Neural cell (in vitro differentiated cells): ENCODE measurements around the gene ZBTB7B. TPM values are rescaled to one million over a fixed set of nuclear protein-coding genes. Genes with fewer than 3 reads are reported as not detected.

Experiments
- H2AFZ ChIP-seq: fragments of 200-600, 300-800 bp; sonication (generic), shearing (Covaris generic); 2 replicates; pipeline ENCODE4 v1.6.0; 2014; ENCODE audit warnings: low read depth, mild to moderate bottlenecking, antibody characterized with exemption, low read length, moderate library complexity
- H3F3A ChIP-seq: fragments of 200-600 bp; shearing (Covaris generic); 2 replicates; pipeline ENCODE4 v1.6.1; 2016; ENCODE audit warnings: mild to moderate bottlenecking, moderate library complexity, mixed read lengths, antibody characterized with exemption, low read length; ENCODE audit not compliant: insufficient read depth, poor library complexity, severe bottlenecking
- H3K27ac ChIP-seq: fragments of 200-600, 300-800 bp; sonication (generic), shearing (Covaris generic); 2 replicates; pipeline ENCODE4 v1.5.1; 2014; ENCODE audit warnings: mild to moderate bottlenecking, low read length, moderate library complexity
- H3K27me3 ChIP-seq: fragments of 300-800, 200-600 bp; sonication (generic), shearing (Covaris generic); 2 replicates; pipeline ENCODE4 v1.6.0; 2014; ENCODE audit warnings: mild to moderate bottlenecking, low read depth, low read length, moderate library complexity; ENCODE audit not compliant: insufficient read depth
- H3K36me3 ChIP-seq: fragments of 300-800, 200-600 bp; sonication (generic), shearing (Covaris generic); 2 replicates; pipeline ENCODE4 v1.5.1; 2014; ENCODE audit warnings: mild to moderate bottlenecking, antibody characterized with exemption, low read length, moderate library complexity; ENCODE audit not compliant: insufficient read depth
- H3K4me2 ChIP-seq: fragments of 300-800, 200-600 bp; sonication (generic), shearing (Covaris generic); 2 replicates; pipeline ENCODE4 v1.6.0; 2014; ENCODE audit warnings: mild to moderate bottlenecking, low read length
- H3K4me3 ChIP-seq: fragments of 300-800, 200-600 bp; sonication (generic), shearing (Covaris generic); 2 replicates; pipeline ENCODE4 v1.5.1; 2014; ENCODE audit warnings: mild to moderate bottlenecking, low read length, moderate library complexity
- H3K79me2 ChIP-seq: fragments of 200-600 bp; shearing (Covaris generic); replicated peaks from 2 replicates; pipeline ENCODE4 v1.6.0; 2014; ENCODE audit warnings: mild to moderate bottlenecking, low read length, moderate library complexity; ENCODE audit not compliant: insufficient read depth
- H3K9ac ChIP-seq: fragments of 300-800, 200-600 bp; sonication (generic), shearing (Covaris generic); 2 replicates; pipeline ENCODE4 v1.6.1; 2016; ENCODE audit warnings: mild to moderate bottlenecking, low read length, mixed read lengths
- H3K9me2 ChIP-seq: fragments of 200-600 bp; shearing (Covaris generic); 2 replicates; pipeline ENCODE4 v1.6.1; 2016; ENCODE audit warnings: mild to moderate bottlenecking, low read length, mixed read lengths; ENCODE audit not compliant: insufficient read depth
- H3K9me3 ChIP-seq: fragments of 200-600, 300-800 bp; sonication (generic), shearing (Covaris generic); 2 replicates; pipeline ENCODE4 v1.6.1; 2016; ENCODE audit warnings: mild to moderate bottlenecking, mixed run types, low read length, moderate library complexity, mixed read lengths
- H4K20me1 ChIP-seq: fragments of 200-600 bp; shearing (Covaris generic); 2 replicates; pipeline ENCODE4 v1.6.1; 2016; ENCODE audit warnings: mild to moderate bottlenecking, mixed run types; ENCODE audit not compliant: insufficient read depth
- CTCF ChIP-seq: fragments of 450-650 bp; IDR thresholded peaks from 2 replicates; pipeline ENCODE4 v1.5.1; 2014; ENCODE audit warnings: antibody characterized with exemption, mild to moderate bottlenecking, moderate library complexity; ENCODE audit not compliant: poor library complexity, severe bottlenecking
- EP300 ChIP-seq: fragments of 450-650 bp; conservative IDR thresholded peaks from 2 replicates; pipeline ENCODE4 v1.6.1; 2014; ENCODE audit warnings: antibody characterized with exemption, mild to moderate bottlenecking, moderate library complexity; ENCODE audit not compliant: poor library complexity, severe bottlenecking
- EZH2 ChIP-seq: fragments of 200-600, 300-800 bp; shearing (Covaris generic), sonication (generic); IDR thresholded peaks from 2 replicates; pipeline ENCODE4 v1.6.1; 2014; ENCODE audit warnings: antibody characterized with exemption, low read length, borderline replicate concordance, mild to moderate bottlenecking; ENCODE audit not compliant: insufficient read depth, poor library complexity, severe bottlenecking
- MXI1 ChIP-seq: fragments of 450-650 bp; conservative IDR thresholded peaks from 2 replicates; pipeline ENCODE4 v1.6.1; 2014; ENCODE audit warnings: antibody characterized with exemption, mild to moderate bottlenecking; ENCODE audit not compliant: poor library complexity, severe bottlenecking
- POLR2AphosphoS5 ChIP-seq: IDR thresholded peaks from 2 replicates; pipeline ENCODE4 v1.6.1; 2012
- RAD21 ChIP-seq: fragments of 450-650 bp; conservative IDR thresholded peaks from 2 replicates; pipeline ENCODE4 v1.6.1; 2014; ENCODE audit warnings: antibody characterized with exemption, mild to moderate bottlenecking, moderate library complexity
- REST ChIP-seq: IDR thresholded peaks from 2 replicates; pipeline ENCODE4 v1.6.1; 2012; ENCODE audit warnings: borderline replicate concordance
- SMC3 ChIP-seq: fragments of 450-650 bp; conservative IDR thresholded peaks from 2 replicates; pipeline ENCODE4 v1.6.1; 2014; ENCODE audit warnings: antibody characterized with exemption, mild to moderate bottlenecking, moderate library complexity; ENCODE audit not compliant: poor library complexity
- TAF1 ChIP-seq: IDR thresholded peaks from 2 replicates; pipeline ENCODE4 v1.6.1; 2012; ENCODE audit warnings: low read depth
- polyA plus RNA-seq: library from polyadenylated mRNA; depleted of rRNA; stranded (reverse); fragments of >200 nt; gene quantifications from 2 replicates; pipeline ENCODE4 v1.2.3, GENCODE V29; 2014

Gene ZBTB7B
- polyA plus RNA-seq, 1 donor from 2014 or later, result 0.54 TPM

- Histone ChIP-seq H3K27ac (no peak overlapping the region), H3F3A (no peaks in the 10 kb centered on the region), H3K4me3 (no peak overlapping the region), H3K4me2 (no peak overlapping the region), H4K20me1 (no peaks in the 10 kb centered on the region), H3K79me2 (no peaks in the 10 kb centered on the region), H3K9me3 (no peaks in the 10 kb centered on the region), H3K9ac (no peak overlapping the region), H3K36me3 (no peaks in the 10 kb centered on the region), H3K9me2 (no peaks in the 10 kb centered on the region), H3K27me3 (no peaks in the 10 kb centered on the region), H2AFZ (no peak overlapping the region)
- no peak for TF ChIP-seq MXI1
- TF ChIP-seq REST, result no peak
- TF ChIP-seq SMC3, result no peak
- TF ChIP-seq POLR2AphosphoS5, result no peak
- no peak for TF ChIP-seq EP300
- no peak for TF ChIP-seq TAF1
- TF ChIP-seq RAD21, result no peak
Measured at GRCh38 chr1:155057104-155057503, 54.5 kb downstream of the ZBTB7B start.

- no peaks in the 10 kb centered on the region for H3K36me3 ChIP-seq
Measured at GRCh38 chr1:155057788-155058211, 55.2 kb downstream of the ZBTB7B start.

More at GRCh38 chr1:155057788-155058211, 55.2 kb downstream of the ZBTB7B start:
- no peak overlapping the region for H3K9ac ChIP-seq
- no peak overlapping the region for H3K4me2 ChIP-seq
- no peaks in the 10 kb centered on the region for H3K9me3 ChIP-seq
- no peaks in the 10 kb centered on the region for H3K9me2 ChIP-seq
- no peaks in the 10 kb centered on the region for H4K20me1 ChIP-seq
- no peak overlapping the region for H2AFZ ChIP-seq
- H3K27me3 ChIP-seq, result no peaks in the 10 kb centered on the region
- no peak for TF ChIP-seq REST
- no peak for TF ChIP-seq RAD21
- no peak for TF ChIP-seq EZH2
- no peak for TF ChIP-seq TAF1
- no peak for TF ChIP-seq EP300
- no peak for TF ChIP-seq CTCF
- no peak for TF ChIP-seq MXI1
- no peak for TF ChIP-seq POLR2AphosphoS5
- TF ChIP-seq SMC3, result no peak
- H3K79me2 ChIP-seq, result no peaks in the 10 kb centered on the region
- no peaks in the 10 kb centered on the region for H3F3A ChIP-seq
- no peak overlapping the region for H3K4me3 ChIP-seq
- no peak overlapping the region for H3K27ac ChIP-seq
